Left ventricle myocardium superior (tissue), 1 donor: ENCODE results near the gene KCTD16. TPM values are rescaled to one million over a fixed set of nuclear protein-coding genes. Genes with fewer than 3 reads are reported as not detected.

Source experiments
- ATAC-seq: fragments of 200-7000 bp; cut with Tn5 transposase; one replicate; pipeline ENCODE4 v1.9.1; 2020; ENCODE audit warnings: mild to moderate bottlenecking, moderate library complexity
- DNase-seq: peaks from one replicate; pipeline ENCODE4 v3.0.0-alpha.2; 2020
- intact Hi-C: fragments of 100-400 bp; cut with micrococcal nuclease; formaldehyde crosslinking; loops from one replicate; pipeline ENCODE4 v1.11.0; 2022
- total RNA-seq: library from RNA; stranded (reverse); fragmentation: NEBNext Ultra II Directional; extraction: Animal tissue kit (Norgen Biotek cat#: 25700); gene quantifications from one replicate; pipeline ENCODE4 v1.2.1, GENCODE V29; 2021
- donor health status: DM: no; HTN: yes; CAD: no; lungs with severe emphysema.

KCTD16 gene
- total RNA-seq, 1 donor from 2014 or later: not detected

DNA sequence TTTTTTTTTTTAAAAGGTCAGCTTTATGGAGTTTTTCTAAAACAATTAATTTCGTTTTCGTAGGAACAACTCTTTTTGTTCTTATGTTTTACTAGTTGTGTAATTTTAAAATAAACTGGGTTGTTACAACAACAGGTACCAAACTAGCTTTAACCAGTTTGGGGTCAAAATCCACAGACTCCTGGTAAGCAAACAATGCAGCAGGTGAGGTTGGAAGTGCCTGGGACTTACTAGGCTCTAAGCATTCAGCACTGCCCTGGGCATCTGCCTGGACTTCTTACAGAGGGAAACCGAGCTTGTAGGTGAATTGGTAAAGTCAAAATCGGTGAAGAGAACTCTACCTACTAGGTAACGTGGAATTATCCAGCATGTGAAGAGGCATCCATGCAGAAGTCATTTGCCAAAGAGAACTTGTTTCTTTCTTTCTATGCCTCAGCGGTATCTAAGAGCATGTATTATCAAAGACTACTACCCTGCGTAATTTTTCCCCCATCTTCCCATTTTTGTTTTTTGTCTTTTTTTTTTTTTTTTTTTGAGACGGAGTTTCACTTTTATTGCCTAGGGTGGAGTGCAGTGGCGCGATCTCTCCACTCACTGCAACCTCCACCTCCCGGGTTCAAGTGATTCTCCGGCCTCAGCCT is 145.4 kb downstream of the KCTD16 start:
- intact Hi-C loops: no loop called here
- no peak for DNase-seq
- no peak for ATAC-seq

DNA sequence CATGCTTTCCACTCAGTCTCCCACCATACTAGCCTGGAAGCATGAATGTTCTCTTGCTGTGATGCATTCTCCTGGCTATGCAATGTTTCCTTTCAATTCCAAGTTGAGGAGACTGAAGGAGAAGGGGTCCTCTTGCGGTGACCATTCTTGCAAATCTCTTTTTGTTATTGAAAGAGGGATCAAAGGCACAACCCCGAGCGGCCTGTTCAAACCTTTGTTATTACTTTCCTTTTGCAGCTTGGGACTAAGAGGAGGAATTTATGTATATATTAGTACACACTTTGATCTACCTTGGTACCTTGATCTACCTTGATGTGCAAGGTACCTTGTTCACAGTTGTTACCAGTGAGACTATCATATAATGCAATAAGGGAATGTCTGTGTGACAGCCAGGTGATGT is 147.3 kb downstream of the KCTD16 start:
- DNase-seq (no peak), ATAC-seq (no peak)
- intact Hi-C loops: no loop called here

DNA sequence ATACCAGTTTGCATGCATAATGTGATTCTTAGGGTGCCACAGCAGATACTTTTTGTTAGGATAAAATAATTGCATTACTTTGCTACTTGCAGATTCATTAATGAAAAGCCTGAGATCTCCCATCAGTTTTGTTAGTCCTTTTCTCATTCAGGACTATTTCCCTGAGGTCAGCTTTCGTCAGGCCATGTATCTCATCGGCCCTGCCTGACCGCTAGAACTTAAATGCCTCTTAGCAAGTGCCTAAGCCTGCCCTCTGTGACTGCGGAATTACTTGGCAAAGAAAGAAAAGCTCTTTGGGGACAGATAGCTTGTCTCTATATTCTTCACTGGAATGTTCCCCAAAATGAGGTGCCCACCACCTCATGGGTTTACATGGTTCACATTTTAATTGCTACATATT is 147.8 kb downstream of the KCTD16 start:
- no peak for ATAC-seq
- no peak for DNase-seq
- intact Hi-C loops: no loop called here

DNA sequence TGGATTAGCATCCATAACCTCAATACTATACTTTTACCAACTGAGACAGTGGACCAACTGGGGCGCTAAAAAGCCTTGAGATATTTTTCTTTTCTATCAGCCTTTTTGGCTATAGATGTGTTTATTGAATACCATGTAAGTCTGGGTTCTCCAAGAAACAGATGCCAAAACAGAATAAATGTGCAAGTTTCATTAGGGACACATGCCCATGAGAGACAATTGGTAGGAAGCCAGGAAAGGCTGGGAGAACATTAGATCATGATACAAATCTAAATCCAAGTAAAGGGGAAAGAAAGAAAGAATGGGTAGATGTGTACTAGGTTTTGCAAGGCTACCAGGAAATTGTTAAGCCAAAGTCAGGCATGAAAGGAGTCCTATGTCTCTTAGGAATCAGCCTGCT is 152.5 kb downstream of the KCTD16 start:
- no peak for ATAC-seq
- intact Hi-C loops: no loop called here
- DNase-seq: no peak

DNA sequence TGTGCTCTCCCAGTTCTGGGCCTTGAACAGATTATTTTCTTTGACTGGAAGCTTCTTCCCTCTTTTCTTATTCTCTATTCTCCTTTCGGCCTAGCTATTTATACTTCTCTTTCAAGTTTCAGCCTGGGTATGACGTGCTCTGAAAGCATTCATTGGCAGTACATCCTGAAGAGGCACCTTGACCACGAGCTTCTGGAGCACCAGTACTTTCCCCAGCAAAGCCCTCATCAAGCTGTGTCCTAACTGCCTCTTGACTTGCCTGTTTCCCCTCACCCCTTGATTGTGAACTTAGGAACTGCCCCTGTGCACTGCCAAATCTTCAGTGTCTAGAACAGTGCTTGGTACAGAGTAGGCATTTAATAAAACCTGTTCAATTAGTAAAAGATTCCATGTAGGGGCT is 154.9 kb downstream of the KCTD16 start:
- DNase-seq (no peak), ATAC-seq (peak; percentile 39)
- intact Hi-C loops: no loop called here

DNA sequence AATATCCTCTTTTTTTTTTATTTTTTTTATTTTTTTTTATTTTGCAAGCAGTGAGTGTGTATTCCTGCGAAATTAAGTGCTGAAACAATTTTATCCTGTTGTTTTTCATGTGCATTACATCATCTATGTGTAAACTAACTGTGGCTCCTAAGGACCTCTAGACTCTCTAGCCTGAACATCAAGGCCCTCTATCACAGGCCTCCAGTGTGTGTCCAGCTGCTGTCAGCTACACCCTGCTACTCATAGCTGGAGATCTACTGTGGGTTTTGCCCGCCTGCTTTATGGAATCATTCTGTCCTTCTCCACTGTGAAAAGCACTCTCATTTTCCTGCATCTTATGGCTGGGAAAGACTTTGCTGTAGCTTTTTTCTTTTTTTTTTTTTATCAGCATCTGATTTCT is 157.8 kb downstream of the KCTD16 start:
- no peak for DNase-seq
- ATAC-seq: no peak
- intact Hi-C loops: no loop called here

DNA sequence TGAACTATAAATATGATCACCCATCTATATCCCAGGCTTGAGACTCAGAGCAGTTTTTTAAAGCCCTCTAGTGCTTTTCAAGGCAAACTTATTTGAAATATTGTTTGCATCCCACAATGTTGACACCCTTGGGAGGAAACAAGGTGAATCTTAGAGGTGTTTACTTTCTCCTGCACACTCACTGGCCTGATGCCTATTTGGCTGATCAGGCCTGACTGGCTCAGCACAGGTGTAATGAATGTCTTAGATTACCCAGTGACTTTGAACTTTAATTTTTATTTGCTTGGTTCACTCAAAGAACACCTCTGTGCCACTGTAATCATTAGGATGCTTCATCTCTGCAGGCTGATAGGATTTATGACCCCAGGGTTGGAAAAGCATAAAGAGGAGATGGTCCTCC is 158.3 kb downstream of the KCTD16 start:
- DNase-seq: no peak
- ATAC-seq: no peak
- intact Hi-C loops: no loop called here

DNA sequence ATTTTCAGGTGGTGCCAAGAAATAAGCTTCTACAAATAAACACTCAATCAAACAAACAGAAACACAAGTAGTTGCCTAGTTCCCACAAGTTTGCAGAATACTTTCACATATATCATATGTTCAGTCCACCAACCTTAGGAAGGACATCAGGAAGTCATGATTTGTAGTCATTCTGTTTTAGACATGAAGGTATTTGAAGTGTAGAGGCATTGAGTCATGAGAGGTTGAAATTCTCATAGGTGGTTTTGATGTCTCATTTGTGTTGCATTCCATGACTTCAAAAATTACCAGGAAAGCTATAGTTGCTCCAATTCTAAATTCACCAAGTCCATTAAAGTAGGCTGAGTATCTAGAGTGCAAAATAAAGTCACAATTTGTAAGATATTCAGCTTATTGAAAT is 159.0 kb downstream of the KCTD16 start:
- DNase-seq: no peak
- intact Hi-C loops: no loop called here
- no peak for ATAC-seq

DNA sequence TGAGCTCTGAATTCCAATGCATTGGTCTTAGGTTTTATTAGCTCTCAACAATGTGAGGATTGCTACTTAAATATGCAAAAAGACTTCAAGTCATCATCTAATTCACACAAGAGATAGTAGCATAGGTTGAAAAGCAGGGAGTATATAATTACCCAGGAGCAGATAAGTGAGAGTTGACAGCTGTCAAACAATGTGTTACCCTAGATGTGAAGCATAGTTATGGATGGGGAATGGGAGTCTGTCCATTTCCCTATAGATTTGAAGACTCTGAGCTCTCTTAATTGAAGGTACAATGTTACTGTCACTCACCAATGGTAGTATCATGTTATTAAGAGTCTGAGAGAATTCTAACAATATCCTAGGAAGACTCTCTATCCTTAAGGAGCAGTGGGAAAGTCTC is 160.7 kb downstream of the KCTD16 start:
- ATAC-seq: no peak
- DNase-seq: no peak
- intact Hi-C loops: no loop called here

DNA sequence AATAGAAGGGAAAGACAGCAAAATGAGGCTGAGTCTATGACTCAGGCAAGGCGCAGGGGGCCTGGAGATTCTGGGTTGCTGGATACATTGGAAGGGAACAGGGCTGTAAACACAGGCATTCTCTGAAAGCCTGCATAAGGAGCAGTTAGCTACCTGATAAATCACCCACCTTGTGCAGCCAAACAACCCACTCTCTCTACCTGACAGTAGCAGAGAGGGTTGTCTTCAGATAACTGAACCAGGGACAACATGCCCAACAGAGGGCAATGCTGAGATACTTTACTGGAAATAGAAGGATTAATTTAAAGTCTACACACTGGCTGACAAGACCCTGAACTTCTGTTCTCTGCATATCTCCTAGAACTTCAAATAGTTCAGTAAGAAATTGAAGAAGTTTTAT is 161.6 kb downstream of the KCTD16 start:
- ATAC-seq (no peak), DNase-seq (no peak)
- intact Hi-C loops: no loop called here

DNA sequence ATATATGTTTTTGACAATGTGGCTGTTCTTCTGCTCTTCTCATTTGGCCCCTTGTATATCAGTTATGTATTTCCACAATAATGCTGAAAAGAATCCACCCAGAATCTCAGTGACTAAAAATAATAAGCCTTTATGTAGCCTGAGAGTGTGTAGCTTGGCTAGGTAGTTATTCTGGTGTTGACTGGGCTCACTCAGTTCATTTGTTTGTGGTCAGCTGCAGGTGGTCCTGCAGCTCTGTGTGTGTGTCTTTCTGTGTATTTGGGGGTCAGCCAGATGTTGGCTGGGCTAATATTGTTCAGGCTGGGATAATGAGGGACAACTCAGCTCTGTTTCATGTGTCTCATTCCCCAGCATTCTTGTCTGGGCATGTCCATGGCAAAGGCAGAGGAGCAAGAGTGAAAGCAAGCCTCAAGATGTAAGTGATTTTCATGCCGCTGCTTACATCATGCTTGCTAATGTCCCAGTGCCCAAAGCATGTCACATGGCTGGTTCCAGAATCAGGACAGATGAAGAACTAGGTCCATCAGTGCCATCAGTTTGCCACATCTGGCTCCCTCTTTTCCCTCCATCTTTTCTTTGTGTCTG is 162.8 kb downstream of the KCTD16 start:
- DNase-seq: no peak
- ATAC-seq: no peak
- intact Hi-C loops: no loop called here

DNA sequence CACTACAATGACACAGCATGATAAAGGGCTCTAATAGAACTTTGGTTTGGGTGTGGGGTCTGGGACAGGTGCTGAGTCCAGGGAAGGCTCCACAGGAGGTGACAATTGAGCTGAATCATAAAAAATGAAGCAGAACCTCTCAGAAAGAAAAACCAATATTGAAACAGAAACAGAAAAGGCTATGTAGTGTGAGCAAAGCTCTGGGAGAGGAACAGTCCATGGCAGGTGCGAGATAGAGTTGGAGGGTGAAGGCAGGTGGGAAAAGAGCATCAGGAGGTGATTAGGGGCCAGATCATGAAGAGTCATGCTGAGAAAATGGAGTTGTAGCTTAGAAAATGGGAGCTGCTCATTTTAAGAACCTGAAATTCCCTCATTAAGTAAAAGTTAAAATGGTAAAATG is 164.9 kb downstream of the KCTD16 start:
- intact Hi-C loops: no loop called here
- ATAC-seq (no peak), DNase-seq (no peak)

DNA sequence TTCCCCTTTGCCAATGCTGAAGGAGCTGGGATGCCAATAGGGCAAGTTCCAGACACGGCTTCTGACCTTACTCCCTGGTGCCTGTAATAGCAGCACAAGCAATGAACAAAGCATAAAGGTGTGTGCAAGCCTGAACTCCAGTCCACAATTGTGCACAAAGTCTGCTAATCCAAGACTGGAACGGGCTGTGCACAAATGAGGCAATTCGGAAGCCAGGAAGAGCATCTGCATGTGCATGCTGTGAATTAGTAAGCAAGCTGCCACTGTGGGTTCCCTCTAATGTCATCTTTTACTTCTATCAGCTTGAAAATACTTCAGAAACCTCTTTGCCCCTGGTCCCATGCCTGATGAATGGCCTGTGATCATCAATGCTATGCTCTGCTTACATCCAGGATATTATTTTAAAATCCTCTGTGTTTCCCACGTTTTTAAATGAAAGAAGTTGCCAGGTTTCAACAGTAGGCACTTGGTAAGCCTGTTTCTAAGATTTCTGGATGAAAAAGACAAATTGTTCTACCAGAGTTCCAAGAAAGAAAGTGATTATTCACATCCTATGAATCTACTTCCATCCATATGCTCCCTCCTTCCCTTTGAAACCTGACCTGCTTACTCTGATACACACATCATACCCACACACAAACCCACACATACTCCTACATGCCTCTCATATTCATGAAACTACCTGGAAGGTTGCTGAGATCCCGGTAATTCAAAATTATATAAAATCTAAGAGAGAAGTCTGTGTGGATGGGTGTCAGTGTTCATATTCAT is 165.7 kb downstream of the KCTD16 start:
- intact Hi-C loops: no loop called here
- no peak for DNase-seq
- ATAC-seq: no peak

DNA sequence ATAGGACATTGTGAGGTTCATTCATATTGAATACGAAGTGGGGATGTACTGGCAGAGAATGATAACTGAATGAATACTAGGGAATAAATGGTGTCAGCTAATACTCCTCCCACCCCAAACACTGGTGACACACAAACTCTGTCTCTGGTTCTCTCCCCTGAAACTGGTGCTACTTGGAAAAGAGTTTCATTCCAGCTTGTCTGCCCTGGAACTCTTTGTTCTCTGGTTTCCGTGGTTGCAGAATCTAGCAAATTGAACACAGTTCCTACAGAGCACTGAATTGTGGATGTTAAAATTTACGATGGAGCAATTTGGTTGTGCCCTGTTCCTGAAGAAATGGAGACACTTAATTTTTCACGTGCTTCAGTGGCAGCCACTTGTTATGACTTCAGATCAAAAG is 181.7 kb downstream of the KCTD16 start:
- intact Hi-C loops: no loop called here
- no peak for DNase-seq
- no peak for ATAC-seq

DNA sequence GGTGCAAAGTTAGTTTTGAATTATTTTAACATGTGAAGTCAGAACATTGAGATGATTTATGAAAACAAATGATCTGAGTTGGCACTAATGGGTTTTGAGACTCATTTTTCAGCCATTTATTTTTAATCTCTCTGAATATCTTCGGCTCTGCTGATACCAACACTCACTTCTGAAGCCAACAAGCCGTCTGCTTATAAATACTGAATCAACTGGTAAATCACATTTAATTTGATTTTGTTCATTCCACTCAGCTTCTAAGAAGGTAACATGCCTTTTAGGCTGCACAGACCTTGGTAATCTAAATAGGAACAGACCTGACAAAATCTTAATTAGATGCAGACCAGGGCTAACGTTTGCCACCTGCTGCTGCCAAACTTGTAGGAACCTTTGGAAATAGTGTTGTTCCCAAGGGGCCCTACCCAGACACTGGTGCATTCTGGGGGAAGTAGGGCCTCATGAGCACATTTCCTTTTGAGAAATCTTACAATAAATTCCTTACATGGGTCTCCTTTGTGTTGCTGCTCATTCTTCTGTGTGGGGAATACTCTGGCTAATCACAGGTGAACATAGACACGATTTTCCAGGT is 182.2 kb downstream of the KCTD16 start:
- ATAC-seq (no peak), DNase-seq (no peak)
- intact Hi-C loops: no loop called here

DNA sequence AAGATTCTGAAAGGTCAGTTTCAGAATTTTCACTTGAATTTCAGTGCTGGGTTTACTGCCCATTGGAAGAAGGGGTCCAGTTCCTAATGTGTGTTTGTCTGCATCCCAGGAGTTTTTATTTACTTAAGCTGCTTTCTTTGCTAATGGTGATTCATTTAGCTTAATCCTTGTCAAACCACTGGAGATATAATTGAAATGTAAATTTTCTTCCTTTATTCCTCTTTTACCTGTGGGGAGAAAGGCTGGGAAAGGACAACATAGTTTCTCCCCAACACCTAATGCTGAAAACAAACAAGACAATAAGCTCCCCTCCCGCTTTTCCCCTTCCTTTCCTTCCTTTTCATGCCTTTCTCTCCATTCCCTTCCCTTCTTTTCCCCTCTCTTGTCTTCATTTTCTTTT is 185.8 kb downstream of the KCTD16 start:
- intact Hi-C loops: no loop called here
- ATAC-seq (no peak), DNase-seq (no peak)

DNA sequence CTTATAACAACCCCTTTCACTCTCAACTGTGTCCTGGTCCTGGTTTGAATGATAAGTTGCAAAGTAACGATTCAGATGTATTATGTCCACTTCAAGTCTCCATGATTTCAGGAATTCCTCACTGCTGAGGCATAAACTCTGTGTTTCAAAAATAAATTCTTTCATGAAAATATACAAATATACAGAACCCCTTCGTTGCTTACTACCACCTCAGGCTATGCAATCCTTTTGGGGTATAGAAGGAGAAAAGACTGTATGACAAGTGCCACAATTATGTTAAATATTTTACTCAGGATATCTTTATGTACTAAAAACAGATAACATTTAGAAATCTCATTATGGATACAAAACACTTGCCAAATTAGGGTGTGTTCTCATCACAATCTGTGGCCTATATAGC is 190.7 kb downstream of the KCTD16 start:
- intact Hi-C loops: no loop called here
- no peak for DNase-seq
- ATAC-seq: no peak

DNA sequence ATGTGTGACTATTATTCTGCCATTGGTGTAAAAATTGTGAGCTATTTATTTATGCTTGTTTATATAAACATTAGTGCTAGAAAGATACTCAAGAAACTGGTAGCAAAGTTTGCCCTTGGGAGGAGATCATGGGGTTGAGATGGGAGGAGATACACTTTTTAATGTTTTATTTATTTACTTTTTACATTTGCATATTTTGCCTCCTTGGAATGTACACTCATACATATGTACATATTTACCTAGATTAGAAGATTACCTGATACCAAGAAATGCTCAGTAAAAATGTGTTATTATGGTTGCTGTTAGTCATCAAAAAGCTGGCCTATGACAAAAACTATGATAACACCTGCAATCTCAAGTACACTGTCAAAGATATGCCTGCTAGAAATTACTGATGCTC is 195.2 kb downstream of the KCTD16 start:
- intact Hi-C loops: no loop called here
- DNase-seq (no peak), ATAC-seq (no peak)

DNA sequence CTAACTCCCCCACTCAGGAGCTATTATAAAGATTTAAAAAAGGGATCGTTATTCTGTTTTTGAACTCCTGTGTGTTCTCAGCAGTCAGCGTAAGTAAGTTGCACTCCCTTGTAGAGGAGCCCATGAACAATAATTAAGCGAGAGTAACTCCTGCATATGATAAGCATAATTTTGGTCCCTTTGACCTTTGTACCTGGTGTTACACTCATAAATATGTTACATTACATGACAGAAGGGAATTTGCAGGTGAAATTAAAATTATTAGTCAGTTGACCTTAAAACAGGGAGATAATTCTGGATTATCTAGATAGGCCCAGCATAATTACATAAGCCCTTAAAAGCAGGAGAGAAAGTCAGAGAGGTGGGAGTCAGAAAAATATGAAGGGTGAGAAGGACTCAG is 197.3 kb downstream of the KCTD16 start:
- intact Hi-C loops: no loop called here
- no peak for DNase-seq
- ATAC-seq: no peak

DNA sequence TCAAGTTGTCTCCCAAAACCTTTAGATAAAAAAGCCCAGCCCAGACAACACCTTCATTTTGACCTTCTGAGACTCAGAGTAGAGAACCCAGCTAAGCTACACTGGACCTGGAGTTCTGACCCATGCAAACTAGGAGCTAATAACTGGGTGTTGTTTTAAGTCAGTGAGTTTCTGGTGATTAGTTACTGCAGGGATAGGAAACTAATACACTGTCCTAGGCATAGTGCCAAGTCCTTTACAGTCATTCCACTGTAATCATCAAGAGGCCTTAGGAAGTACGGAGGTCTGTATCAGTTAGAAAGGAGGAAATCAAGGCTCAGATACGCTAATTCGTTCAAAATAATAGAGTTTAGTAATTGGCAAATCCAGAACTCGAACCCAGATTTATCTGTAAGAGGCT is 197.9 kb downstream of the KCTD16 start:
- ATAC-seq: no peak
- DNase-seq: no peak
- intact Hi-C loops: no loop called here

DNA sequence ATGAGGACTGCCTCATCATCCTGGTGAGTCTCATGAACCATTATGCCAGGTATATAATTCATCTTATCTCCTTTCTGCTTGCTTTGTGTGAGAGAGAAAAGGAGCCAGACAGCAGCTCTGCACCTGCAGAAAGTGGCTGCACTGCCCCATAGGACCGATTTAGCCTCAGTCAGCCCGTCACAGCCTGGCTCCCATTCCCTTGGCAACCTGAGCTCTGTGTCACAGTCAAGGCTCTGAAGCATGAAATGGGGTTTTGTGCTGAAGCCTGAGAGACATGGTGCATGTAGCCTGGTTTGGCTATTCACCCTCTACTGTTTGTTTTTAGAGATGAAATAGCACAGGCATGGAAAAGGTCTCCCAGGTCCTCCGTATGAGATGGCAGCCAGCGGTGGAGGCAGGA is 198.3 kb downstream of the KCTD16 start:
- intact Hi-C loops: no loop called here
- DNase-seq (no peak), ATAC-seq (no peak)
